ENCODE data around the gene MIDN. TPM values are rescaled to one million over a fixed set of nuclear protein-coding genes. Genes with fewer than 3 reads are reported as not detected.

MIDN gene
- total and polyA plus RNA-seq, 10 of the 15 experiments (the other 5 are each of a cell fraction or from before 2014, with no cell fraction given) = 0.38 to 51.5 (median 7.2) TPM

DNA sequence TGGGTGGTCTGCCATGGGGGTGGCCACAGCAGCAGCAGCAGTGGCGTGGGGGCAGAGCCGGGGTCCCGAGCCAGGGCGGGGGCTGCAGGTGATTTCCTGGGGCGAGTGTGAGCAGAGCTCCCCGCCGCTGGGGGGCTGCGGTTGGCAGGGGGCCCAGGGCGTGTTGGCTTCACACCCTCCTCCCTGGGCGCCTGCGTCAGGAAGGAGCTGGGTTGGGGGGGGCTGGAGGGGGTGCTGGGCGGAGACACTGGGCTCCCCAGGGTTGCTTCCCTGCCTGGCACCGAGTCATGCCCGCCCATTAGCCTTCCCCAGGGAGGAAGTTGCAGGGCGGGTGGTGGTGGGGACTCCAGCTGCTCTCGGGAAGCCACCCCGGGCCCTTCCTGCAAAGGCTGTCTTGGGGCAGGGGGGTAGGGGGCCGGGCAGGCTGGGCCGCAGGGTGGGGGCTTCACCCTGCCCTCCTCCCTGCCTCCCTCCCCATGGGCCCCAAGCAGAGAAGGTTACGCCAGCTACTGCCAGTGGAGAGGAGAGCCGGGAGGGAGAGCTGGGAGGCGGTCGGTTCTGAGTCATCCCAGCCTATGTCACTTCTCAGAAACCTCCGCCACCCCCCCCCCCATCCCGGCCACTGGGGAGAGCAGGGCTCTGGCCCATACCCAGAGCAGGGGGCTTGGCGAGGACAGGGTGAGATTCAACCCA lies 4.6 kb downstream of the MIDN start (continued):
- 0 out of 2 replicates have a peak, but pooled peaks have one; percentile 1 for TF ChIP-seq TCF12 (IDR thresholded peaks at IDR 0.05; ENCODE audit: low read depth, low read length)
- TF ChIP-seq EP300 (IDR thresholded peaks at IDR 0.05; ENCODE audit: borderline replicate concordance in 1 of 2, control insufficient read depth in 1 of 2, low read depth in 2 of 2, low read length in 2 of 2) = no peak
- TF ChIP-seq ZNF274 (IDR thresholded peaks at IDR 0.05; ENCODE audit: insufficient read depth, insufficient read length) = no peak
- TF ChIP-seq SIX5 (IDR thresholded peaks at IDR 0.05; ENCODE audit: low read depth, low read length, severe bottlenecking) = no peak
- 0 out of 2 replicates have a peak, but pooled peaks have one; percentile 41 for TF ChIP-seq TBL1XR1 (IDR thresholded peaks at IDR 0.05; ENCODE audit: low read depth, low read length)
- 0 out of 2 replicates have a peak, but pooled peaks have one; percentile 6 for TF ChIP-seq CREM (IDR thresholded peaks at IDR 0.05; ENCODE audit: low read depth)

GRCh38 chr19:1253514-1254080 lies 5.2 kb downstream of the MIDN start:
- no peaks in the 10 kb centered on the region for H3K9me3 ChIP-seq (replicated peaks; ENCODE audit: control insufficient read depth, insufficient read depth, low read length)
- ChIA-PET RAD21 (ENCODE audit: unreplicated experiment) (interaction anchor here (1.0 to 2.9 kb wide), 5 partner anchors 9 to 129 kb away, joined by 3 to 47 read pairs (median 7); partner anchors contain the start of gene CIRBP), POLR2A (interaction anchor here (0.7 to 2.9 kb wide), 7 partner anchors 9 to 186 kb away, joined by 3 to 29 read pairs (median 14); partner anchors contain the start of genes ARHGAP45 and CIRBP), CTCF (interaction anchor here (1.0 to 2.3 kb wide), 6 partner anchors 9 to 26 kb away, joined by 3 to 26 read pairs (median 8); partner anchors contain the start of gene CIRBP), SMC1A (ENCODE audit: uncharacterized antibody, unreplicated experiment) (interaction anchor here (1.2 to 1.9 kb wide), 3 partner anchors 8 to 13 kb away, joined by 4 to 14 read pairs (median 6); no protein-coding TSS in a partner anchor)
- H3K4me2 ChIP-seq (ENCODE audit: control insufficient read depth, insufficient read depth) = peak overlapping the region; percentile 53
- H2AFZ ChIP-seq (ENCODE audit: control insufficient read depth, low read depth, low read length) = no peak overlapping the region
- WGBS (ENCODE audit: insufficient coverage, insufficient replicate concordance, low lambda C conversion rate, missing lambda C conversion rate) = 62% methylated on average over 22 of the region's 23 CpGs
- BruUV-seq (replicated peaks) = no TSS peak
- intact Hi-C loops (cut with micrococcal nuclease; ENCODE audit: unreplicated experiment) (no loop called here), in situ Hi-C loops (cut with MboI) (no loop called here)
- no peaks in the 10 kb centered on the region for H3K27me3 ChIP-seq (replicated peaks in 1 of 2; ENCODE audit: control insufficient read depth in 2 of 2, insufficient read depth in 2 of 2, low read length in 1 of 2)
- H4K20me1 ChIP-seq (ENCODE audit: control insufficient read depth, insufficient read depth) = no peaks in the 10 kb centered on the region
- peak overlapping the region; percentile 86 for H3K9ac ChIP-seq (ENCODE audit: control insufficient read depth, insufficient read depth, low read length)
- peaks cover 16% of the 10 kb centered on the region for H3K4me1 ChIP-seq (ENCODE audit: control insufficient read depth, insufficient read depth, low read length)
- FAIRE-seq = no peak
- peak overlapping the region; percentile 91 for H3K4me3 ChIP-seq
- no peak for ATAC-seq
- peak overlapping the region; percentile 72 for H3K27ac ChIP-seq (ENCODE audit: control insufficient read depth, insufficient read depth)
- peaks cover 14 to 29% of the 10 kb centered on the region in 2 experiments; a peak in 3 of 4 replicates for H3K36me3 ChIP-seq (ENCODE audit: control insufficient read depth in 2 of 2, insufficient read depth in 2 of 2, low read length in 1 of 2)
- no peak for DNase-seq (ENCODE audit: low read depth, low spot score)
- TF ChIP-seq POLR2AphosphoS2 (IDR thresholded peaks at IDR 0.05; ENCODE audit: low read depth, low read length) = peak; percentile 20; the same call in 1 of the 2 replicates
- no peak for TF ChIP-seq CEBPB (IDR thresholded peaks at IDR 0.05; ENCODE audit: borderline replicate concordance in 1 of 2, low read depth in 2 of 2, low read length in 2 of 2)
- 0 out of 2 replicates have a peak, but pooled peaks have one; percentile 32 for TF ChIP-seq LARP7 (IDR thresholded peaks at IDR 0.05)
- H3K79me2 ChIP-seq (ENCODE audit: control insufficient read depth, insufficient read depth, low read length) = peaks cover 61% of the 10 kb centered on the region

All from GM12878 (cell line).